ENCODE data around the gene VEGFB. TPM values are rescaled to one million over a fixed set of nuclear protein-coding genes. Genes with fewer than 3 reads are reported as not detected.
A peak's percentile ranks its signal among the peaks of the same experiment; 100 is the strongest.

The VEGFB gene
- total and polyA plus RNA-seq, 2 of the 4 experiments (the other 2 are of a cell fraction), result 3.0 to 25.1 TPM

- Histone ChIP-seq H3K56ac (ENCODE audit: extremely low read depth, insufficient read depth, low read length) (no peak overlapping the region), H3K4ac (ENCODE audit: low read depth, low read length) (no peak overlapping the region), H3K18ac (ENCODE audit: low read depth, low read length) (no peak overlapping the region), H4K91ac (ENCODE audit: insufficient read depth, low read depth, low read length) (no peak overlapping the region), H2BK20ac (ENCODE audit: low read depth, low read length) (no peak overlapping the region), H2BK5ac (ENCODE audit: low read depth, low read length, poor library complexity, severe bottlenecking) (no peak overlapping the region), H2BK15ac (ENCODE audit: low read depth, low read length) (no peak overlapping the region), H4K20me1 (ENCODE audit: insufficient read depth, low read length) (no peaks in the 10 kb centered on the region; the same call in 1 of the 2 replicates), H3K27ac (ENCODE audit: insufficient read depth, low read length) (no peak overlapping the region), H3K36me3 (ENCODE audit: control insufficient read depth, insufficient read depth, low read length) (peaks cover 34% of the 10 kb centered on the region), H3K27me3 (ENCODE audit: control insufficient read depth, insufficient read depth, low read length) (no peaks in the 10 kb centered on the region), H3K9me1 (ENCODE audit: insufficient read depth, low read length) (0 out of 2 replicates have a peak, but pooled peaks cover 5% of the 10 kb centered on the region), H3K4me2 (ENCODE audit: low read depth, low read length) (no peak overlapping the region), H2AK9ac (replicated peaks; ENCODE audit: low read depth, low read length, poor library complexity) (peak overlapping the region; percentile 47), H3K79me1 (ENCODE audit: low read depth in 1 of 2, low read length in 2 of 2) (peaks cover 0 to 25% of the 10 kb centered on the region in 2 experiments; a peak in 2 of 4 replicates), H3K9ac (ENCODE audit: low read depth, low read length) (no peak overlapping the region), H3K9me3 (ENCODE audit: control insufficient read depth, insufficient read depth, low read length) (no peaks in the 10 kb centered on the region), H4K5ac (ENCODE audit: low read depth, low read length) (no peak overlapping the region), H2AK5ac (ENCODE audit: low read depth, low read length) (no peak overlapping the region), H2BK120ac (ENCODE audit: low read depth, low read length) (no peak overlapping the region), H3K14ac (replicated peaks; ENCODE audit: low read depth, low read length) (no peak overlapping the region), H3K4me1 (ENCODE audit: control insufficient read depth, insufficient read depth, low read length) (peaks cover 16% of the 10 kb centered on the region), H4K8ac (ENCODE audit: low read depth in 2 of 2, low read length in 2 of 2) (no peak overlapping the region), H2AFZ (replicated peaks; ENCODE audit: low read length, poor library complexity) (no peak overlapping the region), H3K23ac (ENCODE audit: low read depth, low read length) (no peak overlapping the region), H3K4me3 (ENCODE audit: insufficient read depth, low read depth, low read length) (no peak overlapping the region)
- intact Hi-C loops (cut with micrococcal nuclease), result no loop called here
- no TSS peak for BruUV-seq (replicated peaks)
- ChIA-PET CTCF (no interaction called here), POLR2A (ENCODE audit: unreplicated experiment) (no interaction called here)
- WGBS, 2 experiments (ENCODE audit: extremely low coverage in 2 of 2, insufficient read length in 1 of 2), result 92% methylated on average over 14 of the region's 35 CpGs; no CpG with 5 or more reads in 1 of the 2 experiments
- ATAC-seq (ENCODE audit: low read depth) (no peak), DNase-seq (no peak)
- in situ Hi-C loops (cut with MboI; ENCODE audit: low sequenced_read_pairs), result no loop called here
- dilution Hi-C loops (cut with HindIII; ENCODE audit: low sequenced_read_pairs, unreplicated experiment), result no loop called here
- TF ChIP-seq BHLHE40 (IDR thresholded peaks at IDR 0.05; ENCODE audit: low read depth, low read length), result no peak
- no peak for TF ChIP-seq RCOR1 (IDR thresholded peaks at IDR 0.05; ENCODE audit: insufficient replicate concordance, low read length)
- no peak for TF ChIP-seq USF2 (IDR thresholded peaks at IDR 0.05; ENCODE audit: low read depth, low read length)
- no peak for TF ChIP-seq NFE2L2 (IDR thresholded peaks at IDR 0.05; ENCODE audit: low read depth, low read length)
- no peak for TF ChIP-seq MAZ (IDR thresholded peaks at IDR 0.05; ENCODE audit: borderline replicate concordance, low read depth, low read length)
- no peak for TF ChIP-seq POLR2A (IDR thresholded peaks at IDR 0.05; ENCODE audit: low read depth, low read length)
- no peak for TF ChIP-seq CHD1 (IDR thresholded peaks at IDR 0.05; ENCODE audit: low read depth, low read length)
- no peak for TF ChIP-seq SMC3 (IDR thresholded peaks at IDR 0.05; ENCODE audit: low read depth, low read length)
- no peak for TF ChIP-seq MAFK (IDR thresholded peaks at IDR 0.05; ENCODE audit: low read depth, low read length)
- no peak for TF ChIP-seq RAD21 (IDR thresholded peaks at IDR 0.05; ENCODE audit: low read length)
- no peak for TF ChIP-seq CTCF (conservative IDR thresholded peaks at IDR 0.05; ENCODE audit: low read depth, low read length)
- no peak for TF ChIP-seq MXI1 (IDR thresholded peaks at IDR 0.05; ENCODE audit: borderline replicate concordance, low read depth, low read length)
- no peak for TF ChIP-seq ELK1 (IDR thresholded peaks at IDR 0.05; ENCODE audit: borderline replicate concordance, low read depth, low read length)
- no peak for TF ChIP-seq FOS (IDR thresholded peaks at IDR 0.05; ENCODE audit: low read depth, low read length)
Observed at GRCh38 chr11:64265176-64266160, 31.1 kb downstream of the VEGFB start.
